Calu3 (cell line): ENCODE measurements around the gene ATP5PF. TPM values are rescaled to one million over a fixed set of nuclear protein-coding genes. Genes with fewer than 3 reads are reported as not detected.

Source experiments
- BruUV-seq: library from RNA; stranded (reverse); fragments of 400-500 nt; replicated peaks from 2 replicates; lab custom pipeline; 2021; lab: Mats Ljungman, UMichigan
- CTCF ChIA-PET: fragments of 300-600 bp; sonication (Branson Sonifier 250); formaldehyde crosslinking; loops from one replicate; lab custom pipeline; 2022; ENCODE audit warnings: antibody characterized with exemption; lab: Charles Lee
- DNase-seq: peaks from one replicate; pipeline ENCODE4 v3.0.0; 2022
- H3K27ac Mint-ChIP-seq: one replicate; pipeline ENCODE4 v1.8.0; 2022; ENCODE audit warnings: mixed read lengths; ENCODE audit not compliant: unreplicated experiment
- H3K27me3 Mint-ChIP-seq: one replicate; pipeline ENCODE4 v1.8.0; 2022; ENCODE audit warnings: mixed read lengths; ENCODE audit not compliant: unreplicated experiment
- H3K36me3 Mint-ChIP-seq: one replicate; pipeline ENCODE4 v1.8.0; 2022; ENCODE audit warnings: mild to moderate bottlenecking, moderate library complexity, mixed read lengths; ENCODE audit not compliant: insufficient read depth, unreplicated experiment
- H3K4me1 Mint-ChIP-seq: one replicate; pipeline ENCODE4 v1.8.0; 2022; ENCODE audit warnings: mild to moderate bottlenecking, low read depth, mixed read lengths; ENCODE audit not compliant: unreplicated experiment
- H3K4me3 Mint-ChIP-seq: one replicate; pipeline ENCODE4 v1.8.0; 2022; ENCODE audit warnings: mild to moderate bottlenecking, low read depth, moderate library complexity, mixed read lengths; ENCODE audit not compliant: unreplicated experiment
- H3K9me3 Mint-ChIP-seq: one replicate; pipeline ENCODE4 v1.8.0; 2022; ENCODE audit warnings: low read depth, mixed read lengths; ENCODE audit not compliant: unreplicated experiment
- CTCF ChIP-seq: fragments of 200-600 bp; IDR thresholded peaks from one replicate; pipeline ENCODE4 v1.8.0; 2022; ENCODE audit warnings: antibody characterized with exemption; ENCODE audit not compliant: unreplicated experiment
- intact Hi-C: fragments of 100-400 bp; cut with micrococcal nuclease; formaldehyde crosslinking; loops from one replicate; pipeline ENCODE4 v1.10.0; 2022; ENCODE audit not compliant: unreplicated experiment
- total RNA-seq: library from RNA; stranded (reverse); gene quantifications from 2 replicates; pipeline ENCODE4 v1.2.3, GENCODE V29; 2022

ATP5PF gene
- total RNA-seq, 1 experiment from 2014 or later: 95.2 TPM

GRCh38 chr21:25750085-25750484 lies 15.4 kb upstream of the ATP5PF start:
- Mint-ChIP-seq H3K27ac (no peak overlapping the region), H3K4me3 (no peak overlapping the region), H3K9me3 (no peaks in the 10 kb centered on the region), H3K4me1 (no peaks in the 10 kb centered on the region), H3K36me3 (no peaks in the 10 kb centered on the region), H3K27me3 (no peaks in the 10 kb centered on the region)
- CTCF ChIA-PET: no interaction called here
- BruUV-seq: no TSS peak
- no peak for TF ChIP-seq CTCF
- intact Hi-C loops: no loop called here
- DNase-seq: no peak

DNA sequence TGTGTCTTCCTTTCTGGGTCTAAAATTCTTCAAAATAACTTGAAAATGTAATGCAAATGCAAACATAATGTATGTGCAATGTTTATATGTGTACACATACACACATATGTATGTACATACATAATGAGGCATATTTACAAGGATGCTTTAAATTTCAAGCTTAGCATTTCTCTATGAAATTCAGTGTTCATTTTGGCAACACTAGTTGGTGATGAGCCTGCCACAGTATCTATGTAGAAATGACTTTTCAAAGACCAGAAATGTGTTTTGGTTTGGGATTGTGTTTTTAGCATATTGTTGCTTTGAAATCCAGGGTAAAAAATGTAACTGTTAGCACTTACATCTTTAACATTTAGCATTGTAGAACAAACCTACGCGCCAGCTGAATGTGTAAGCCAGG lies 10.2 kb upstream of the ATP5PF start:
- no TSS peak for BruUV-seq
- DNase-seq: no peak
- Mint-ChIP-seq H3K4me3 (no peak overlapping the region), H3K27me3 (no peaks in the 10 kb centered on the region), H3K27ac (no peak overlapping the region), H3K4me1 (no peaks in the 10 kb centered on the region), H3K36me3 (peaks cover 5% of the 10 kb centered on the region), H3K9me3 (no peaks in the 10 kb centered on the region)
- intact Hi-C loops: no loop called here
- CTCF ChIA-PET: no interaction called here
- TF ChIP-seq CTCF: no peak

DNA sequence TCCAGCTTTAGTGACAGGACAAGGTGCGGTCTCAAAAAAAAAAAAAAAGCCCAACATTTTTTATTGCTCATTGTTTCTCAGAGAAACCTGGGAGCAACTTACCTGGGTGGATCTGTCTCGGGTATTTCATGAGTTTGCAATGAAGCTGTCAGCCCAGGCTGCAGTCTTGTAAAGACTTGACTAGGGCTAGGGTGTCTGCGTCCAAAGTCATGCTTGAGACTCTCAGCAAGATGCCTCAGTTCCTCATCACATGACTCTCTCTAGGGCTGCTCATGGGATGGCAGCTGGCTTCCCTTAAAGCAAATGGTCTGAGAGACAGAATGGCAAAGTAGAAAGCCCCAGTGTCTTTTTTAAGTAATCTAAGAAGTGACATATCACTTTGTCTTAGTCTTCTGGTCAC lies 8.2 kb upstream of the ATP5PF start:
- intact Hi-C loops: no loop called here
- DNase-seq: no peak
- H3K27me3 Mint-ChIP-seq: no peaks in the 10 kb centered on the region
- BruUV-seq: no TSS peak
- no peaks in the 10 kb centered on the region for H3K9me3 Mint-ChIP-seq
- H3K4me1 Mint-ChIP-seq: no peaks in the 10 kb centered on the region
- TF ChIP-seq CTCF: no peak
- H3K4me3 Mint-ChIP-seq: no peak overlapping the region
- no peak overlapping the region for H3K27ac Mint-ChIP-seq
- CTCF ChIA-PET: no interaction called here
- H3K36me3 Mint-ChIP-seq: peaks cover 5% of the 10 kb centered on the region

GRCh38 chr21:25737421-25737820 lies 2.7 kb upstream of the ATP5PF start:
- no peak for TF ChIP-seq CTCF
- no TSS peak for BruUV-seq
- Mint-ChIP-seq H3K27ac (no peak overlapping the region), H3K36me3 (peaks cover 39% of the 10 kb centered on the region), H3K9me3 (no peaks in the 10 kb centered on the region), H3K4me1 (peaks cover 7% of the 10 kb centered on the region), H3K4me3 (no peak overlapping the region), H3K27me3 (no peaks in the 10 kb centered on the region)
- CTCF ChIA-PET: no interaction called here
- no peak for DNase-seq
- intact Hi-C loops: no loop called here
